HCT116 (cell line): ENCODE data around the gene CDYL. TPM values are rescaled to one million over a fixed set of nuclear protein-coding genes. Genes with fewer than 3 reads are reported as not detected.

Source experiments
- ATAC-seq: fragments of 200-7000 bp; cut with Tn5 transposase; 2 replicates; pipeline ENCODE4 v1.9.1; 2020; ENCODE audit warnings: mild to moderate bottlenecking, moderate library complexity
- BruUV-seq: library from RNA; stranded (reverse); fragments of 400-500 nt; replicated peaks from 2 replicates; lab custom pipeline; 2021; lab: Mats Ljungman, UMichigan
- CTCF ChIA-PET: fragments of 300-600 bp; sonication (Branson Sonifier 250); formaldehyde crosslinking; loops from one replicate; lab custom pipeline; 2021; ENCODE audit warnings: antibody characterized with exemption; lab: Charles Lee
- POLR2A ChIA-PET: fragments of 300-600, 350-600 bp; sonication (Branson Sonifier 250); formaldehyde crosslinking; loops from one replicate; lab custom pipeline; 2021; ENCODE audit warnings: antibody characterized with exemption; lab: Charles Lee
- RAD21 ChIA-PET, 2 experiments: fragments of 300-600 bp; sonication (Branson Sonifier 250); formaldehyde crosslinking; loops; one replicate each; lab custom pipeline; 2023; ENCODE audit warnings: low total read pairs in 2 of 2; ENCODE audit not compliant: uncharacterized antibody in 2 of 2, unreplicated experiment in 2 of 2, low non-redundant PET in 1 of 2; lab: Charles Lee
- DNase-seq: peaks from one replicate; pipeline ENCODE4 v3.0.0-alpha.2; 2010; ENCODE audit warnings: low read depth, low spot score
- H2AFZ ChIP-seq: fragments of 200-600 bp; shearing (Covaris generic), sonication (generic); 2 replicates; pipeline ENCODE4 v1.6.1; 2017; ENCODE audit warnings: low read depth, mixed run types, mixed read lengths, antibody characterized with exemption, low read length; ENCODE audit not compliant: poor library complexity, severe bottlenecking
- H3K27ac ChIP-seq: 2 replicates; pipeline ENCODE4 v1.5.1; 2012; ENCODE audit warnings: low read depth, low read length
- H3K27me3 ChIP-seq: fragments of 200-600 bp; sonication (generic); 2 replicates; pipeline ENCODE4 v1.6.1; 2016; ENCODE audit warnings: mixed run types, low read length, mixed read lengths; ENCODE audit not compliant: insufficient read depth
- H3K36me3 ChIP-seq, 2 experiments: fragments of 200-500 bp in 1 of 2; fragments of 200-600 bp in 1 of 2; sonication (Bioruptor generic) in 1 of 2; sonication (generic) in 1 of 2; 2 replicates each; pipeline versions ENCODE4 v1.5.1 to v1.6.1; 2014 to 2016; ENCODE audit warnings: low read length in 2 of 2, inconsistent platforms in 1 of 2, mixed read lengths in 1 of 2, mixed run types in 1 of 2; ENCODE audit not compliant: insufficient read depth in 2 of 2, control insufficient read depth in 1 of 2
- H3K4me1 ChIP-seq, 2 experiments: fragments of 200-600 bp in 1 of 2; sonication (generic) in 1 of 2; 2 replicates each; pipeline versions ENCODE4 v1.5.1 to v1.6.1; 2012 to 2017; ENCODE audit warnings: low read length in 2 of 2, inconsistent platforms in 1 of 2, mild to moderate bottlenecking in 1 of 2, mixed read lengths in 1 of 2, mixed run types in 1 of 2, moderate library complexity in 1 of 2; ENCODE audit not compliant: insufficient read depth in 2 of 2, control insufficient read depth in 1 of 2
- H3K4me2 ChIP-seq: fragments of 200-600 bp; sonication (generic); 2 replicates; pipeline ENCODE4 v1.6.1; 2017; ENCODE audit warnings: mixed run types, low read length, mixed read lengths
- H3K4me3 ChIP-seq, 2 experiments: fragments of 200-600 bp in 1 of 2; sonication (generic) in 1 of 2; replicated peaks in 1 of 2; 2 replicates each; pipeline ENCODE4 v1.5.1; 2011 to 2016; ENCODE audit warnings: low read length in 2 of 2, control low read depth in 1 of 2, low read depth in 1 of 2, mild to moderate bottlenecking in 1 of 2, mixed read lengths in 1 of 2, mixed run types in 1 of 2
- H3K79me2 ChIP-seq: fragments of 200-600 bp; sonication (generic); 2 replicates; pipeline ENCODE4 v1.6.1; 2017; ENCODE audit warnings: mild to moderate bottlenecking, mixed run types, low read length, moderate library complexity, mixed read lengths; ENCODE audit not compliant: insufficient read depth
- H3K9ac ChIP-seq: fragments of 200-600 bp; sonication (generic); 2 replicates; pipeline ENCODE4 v1.6.1; 2016; ENCODE audit warnings: low read length, mixed read lengths
- H3K9me2 ChIP-seq: fragments of 200-600 bp; sonication (generic), shearing (Covaris generic); 2 replicates; pipeline ENCODE4 v1.6.1; 2017; ENCODE audit warnings: mixed run types, mild to moderate bottlenecking, moderate library complexity; ENCODE audit not compliant: insufficient read depth
- H3K9me3 ChIP-seq, 2 experiments: fragments of 200-500 bp in 1 of 2; fragments of 200-600 bp in 1 of 2; sonication (Bioruptor generic) in 1 of 2; sonication (generic) in 1 of 2; 2 replicates each; pipeline ENCODE4 v1.6.1; 2014 to 2017; ENCODE audit warnings: low read length in 2 of 2, mixed read lengths in 2 of 2, inconsistent platforms in 1 of 2, low read depth in 1 of 2, mild to moderate bottlenecking in 1 of 2, mixed run types in 1 of 2, moderate library complexity in 1 of 2; ENCODE audit not compliant: control insufficient read depth in 1 of 2, insufficient read depth in 1 of 2
- H4K20me1 ChIP-seq: fragments of 200-600 bp; sonication (generic), shearing (Covaris generic); 2 replicates; pipeline ENCODE4 v1.6.1; 2017; ENCODE audit warnings: mixed run types, mild to moderate bottlenecking, moderate library complexity; ENCODE audit not compliant: insufficient read depth
- ATF3 ChIP-seq: IDR thresholded peaks from 2 replicates; pipeline ENCODE4 v1.6.1; 2012
- CBX3 ChIP-seq: IDR thresholded peaks from 2 replicates; pipeline ENCODE4 v1.6.1; 2012; ENCODE audit warnings: low read depth
- CEBPB ChIP-seq: IDR thresholded peaks from 2 replicates; pipeline ENCODE4 v1.6.1; 2012; ENCODE audit warnings: low read depth
- CTCF ChIP-seq, 3 experiments: fragments of 200-600 bp in 1 of 3; sonication (generic) in 1 of 3; IDR thresholded peaks in 2 of 3; conservative IDR thresholded peaks in 1 of 3; 2 replicates each; pipeline ENCODE4 v1.5.1; 2012 to 2017; ENCODE audit warnings: low read depth in 2 of 3, low read length in 2 of 3, antibody characterized with exemption in 1 of 3, borderline replicate concordance in 1 of 3, control low read depth in 1 of 3, mild to moderate bottlenecking in 1 of 3, mixed read lengths in 1 of 3, mixed run types in 1 of 3, moderate library complexity in 1 of 3; ENCODE audit not compliant: insufficient read depth in 1 of 3
- EGR1 ChIP-seq: IDR thresholded peaks from 2 replicates; pipeline ENCODE4 v1.6.1; 2012; ENCODE audit warnings: low read depth
- ELF1 ChIP-seq: IDR thresholded peaks from 2 replicates; pipeline ENCODE4 v1.6.1; 2012; ENCODE audit warnings: low read depth, borderline replicate concordance
- EZH2 ChIP-seq: fragments of 200-600 bp; sonication (generic); IDR thresholded peaks from 2 replicates; pipeline ENCODE4 v1.6.1; 2017; ENCODE audit warnings: antibody characterized with exemption, mixed run types
- MAX ChIP-seq: IDR thresholded peaks from 2 replicates; pipeline ENCODE4 v1.6.1; 2012
- RAD21 ChIP-seq: IDR thresholded peaks from 2 replicates; pipeline ENCODE4 v1.6.1; 2012; ENCODE audit warnings: low read depth, mild to moderate bottlenecking
- REST ChIP-seq: IDR thresholded peaks from 2 replicates; pipeline ENCODE4 v1.6.1; 2012; ENCODE audit warnings: low read depth
- SIN3A ChIP-seq: IDR thresholded peaks from 2 replicates; pipeline ENCODE4 v1.6.1; 2012; ENCODE audit warnings: low read depth
- SRF ChIP-seq: IDR thresholded peaks from 2 replicates; pipeline ENCODE4 v1.6.1; 2012; ENCODE audit warnings: low read depth
- TCF7L2 ChIP-seq: IDR thresholded peaks from 2 replicates; pipeline ENCODE4 v1.7.0; 2011; ENCODE audit warnings: borderline replicate concordance, inconsistent platforms; ENCODE audit not compliant: insufficient read depth, insufficient read length; ENCODE audit errors: extremely low read depth
- YY1 ChIP-seq: IDR thresholded peaks from 2 replicates; pipeline ENCODE4 v1.6.1; 2011; ENCODE audit warnings: low read length, low read depth, moderate library complexity, mild to moderate bottlenecking; ENCODE audit not compliant: insufficient replicate concordance; ENCODE audit errors: extremely low read depth
- ZBTB33 ChIP-seq: IDR thresholded peaks from 2 replicates; pipeline ENCODE4 v1.6.1; 2011; ENCODE audit warnings: mild to moderate bottlenecking, low read length, moderate library complexity; ENCODE audit not compliant: insufficient replicate concordance; ENCODE audit errors: extremely low read depth
- ZFX ChIP-seq: fragments of 450-650 bp; IDR thresholded peaks from 2 replicates; pipeline ENCODE4 v1.6.1; 2017
- ZNF274 ChIP-seq: fragments of 200-500 bp; sonication (Bioruptor generic); IDR thresholded peaks from 2 replicates; pipeline ENCODE4 v1.6.1; 2014; ENCODE audit warnings: mild to moderate bottlenecking, low read depth, low read length, inconsistent platforms
- intact Hi-C: fragments of 100-400 bp; cut with micrococcal nuclease; formaldehyde crosslinking; loops from 2 replicates; pipeline ENCODE4 v1.10.0; 2022
- total RNA-seq: library from RNA; stranded (reverse); gene quantifications from one replicate; pipeline ENCODE4 v1.2.1, GENCODE V29; 2021; ENCODE audit not compliant: unreplicated experiment

Gene CDYL
- total RNA-seq, 1 experiment from 2014 or later: 42.6 TPM

- no peak for ATAC-seq
- Histone ChIP-seq H4K20me1 (peaks cover 24% of the 10 kb centered on the region), H3K9ac (no peak overlapping the region), H3K9me2 (no peaks in the 10 kb centered on the region), H3K36me3 (no peaks in the 10 kb centered on the region), H3K27ac (no peak overlapping the region), H2AFZ (no peak overlapping the region), H3K4me1 (peaks cover 0 to 26% of the 10 kb centered on the region in 2 experiments; a peak in 3 of 4 replicates), H3K79me2 (peaks cover 98% of the 10 kb centered on the region), H3K27me3 (no peaks in the 10 kb centered on the region), H3K9me3 (no peaks in the 10 kb centered on the region), H3K4me2 (no peak overlapping the region), H3K4me3 (no peak overlapping the region)
- intact Hi-C loops: no loop called here
- CTCF ChIA-PET: no interaction called here
- BruUV-seq: no TSS peak
- POLR2A ChIA-PET: no interaction called here
- no peak for DNase-seq
- TF ChIP-seq ELF1 (no peak), ZNF274 (no peak), RAD21 (no peak), CBX3 (no peak), ZFX (no peak), TCF7L2 (no peak), EZH2 (no peak), REST (no peak), SRF (no peak), SIN3A (no peak), EGR1 (no peak), ZBTB33 (no peak), ATF3 (no peak), CTCF (IDR thresholded peaks at IDR 0.05 in 2 of 3, conservative IDR thresholded peaks at IDR 0.05 in 1 of 3; ENCODE audit: borderline replicate concordance in 1 of 3, insufficient read depth in 1 of 3, low read depth in 2 of 3, low read length in 2 of 3) (no peak), CEBPB (no peak), MAX (no peak), YY1 (no peak)
- RAD21 ChIA-PET: interaction anchor here in 1 of 2 experiments (0.6 kb wide), 1 partner anchor 8 kb away, joined by 3 read pairs; no protein-coding TSS in a partner anchor
These were observed 76.7 kb downstream of the CDYL start for GRCh38 chr6:4852938-4853337.
